H1 (cell line): ENCODE results near the gene PANX3. TPM values are rescaled to one million over a fixed set of nuclear protein-coding genes. Genes with fewer than 3 reads are reported as not detected.

Source experiments
- E2F6 ChIP-seq: IDR thresholded peaks from 2 replicates; pipeline ENCODE4 v1.6.1; 2012; ENCODE audit warnings: inconsistent platforms
- POLR2A ChIP-seq, 2 experiments: IDR thresholded peaks; 1 replicate in 1 of 2; 2 replicates in 1 of 2; pipeline ENCODE4 v1.6.1; 2011; ENCODE audit warnings: low read depth in 2 of 2, low read length in 2 of 2, mild to moderate bottlenecking in 2 of 2; ENCODE audit errors: control extremely low read depth in 1 of 2
- SRF ChIP-seq: IDR thresholded peaks from 2 replicates; pipeline ENCODE4 v1.6.1; 2011; ENCODE audit warnings: mild to moderate bottlenecking, low read depth, low read length, moderate library complexity
- TCF12 ChIP-seq: IDR thresholded peaks from 2 replicates; pipeline ENCODE4 v1.6.1; 2011; ENCODE audit warnings: low read depth, mild to moderate bottlenecking, low read length
- USF2 ChIP-seq: IDR thresholded peaks from 2 replicates; pipeline ENCODE4 v1.6.1; 2011; ENCODE audit warnings: low read length, improper control_type of control experiment
- polyA plus RNA-seq, 7 experiments: library from polyadenylated mRNA; depleted of rRNA in 3 of 7; stranded (reverse) in 5 of 7; unstranded in 2 of 7; fragments of >200 nt in 5 of 7; fragments of 200-250 nt in 2 of 7; gene quantifications; 1 replicate in 5 of 7; 2 replicates in 1 of 7; 4 replicates in 1 of 7; pipeline versions ENCODE4 v1.2.1 to v1.2.3, GENCODE V29; 2011 to 2013; ENCODE audit warnings: missing spikeins in 2 of 7, mixed read lengths in 2 of 7
- total RNA-seq: library from RNA; stranded (reverse); fragmentation: NEBNext Ultra II Directional; extraction: Animal tissue kit (Norgen Biotek cat#: 25700); gene quantifications from 2 replicates; pipeline ENCODE4 v1.2.1, GENCODE V29; 2021
- TF ChIP-seq, protein P1 (sequence below): IDR thresholded peaks from 2 replicates; pipeline ENCODE4 v1.6.1; 2012; ENCODE audit warnings: inconsistent platforms

PANX3 gene
- total and polyA plus RNA-seq, 2 of the 8 experiments (the other 6 are each of a cell fraction or from before 2014, with no cell fraction given) = not detected

- TF ChIP-seq, protein P1, sequence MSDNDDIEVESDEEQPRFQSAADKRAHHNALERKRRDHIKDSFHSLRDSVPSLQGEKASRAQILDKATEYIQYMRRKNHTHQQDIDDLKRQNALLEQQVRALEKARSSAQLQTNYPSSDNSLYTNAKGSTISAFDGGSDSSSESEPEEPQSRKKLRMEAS = no peak
- TF ChIP-seq POLR2A (IDR thresholded peaks at IDR 0.05; ENCODE audit: control extremely low read depth in 1 of 2, low read depth in 2 of 2, low read length in 2 of 2) (no peak), E2F6 (no peak), TCF12 (no peak), USF2 (no peak), SRF (no peak)
These were observed 10.5 kb upstream of the PANX3 start (continued) for GRCh38 chr11:124600621-124601320.
